GM21619 (cell line): ENCODE results near the gene MXD4.

Source experiments
- ATAC-seq: cut with Tn5 transposase; IDR thresholded peaks from one replicate; pipeline ENCODE4 v1.9.1; 2021; ENCODE audit not compliant: unreplicated experiment

Gene MXD4, protein sequence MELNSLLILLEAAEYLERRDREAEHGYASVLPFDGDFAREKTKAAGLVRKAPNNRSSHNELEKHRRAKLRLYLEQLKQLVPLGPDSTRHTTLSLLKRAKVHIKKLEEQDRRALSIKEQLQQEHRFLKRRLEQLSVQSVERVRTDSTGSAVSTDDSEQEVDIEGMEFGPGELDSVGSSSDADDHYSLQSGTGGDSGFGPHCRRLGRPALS

DNA sequence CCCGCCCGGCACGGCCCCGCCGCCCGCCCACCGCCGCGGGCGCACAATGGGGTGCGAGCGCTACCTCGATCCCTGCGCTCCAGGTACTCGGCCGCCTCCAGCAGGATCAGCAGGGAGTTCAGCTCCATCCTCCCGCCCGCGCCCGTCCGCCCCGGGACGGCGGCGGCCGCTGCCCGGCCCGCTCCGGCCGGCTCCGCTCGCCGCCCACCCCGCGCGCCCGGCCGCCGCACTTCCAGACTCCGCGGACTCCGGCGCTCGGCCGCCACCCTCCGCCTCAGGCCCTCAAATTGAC lies at the start of gene MXD4:
Gene MXD4 (minus strand): TSS at position 257 of the 292 bp plus-strand sequence. CDS start 129 bp downstream, at position 128.
- peak; percentile 2 for ATAC-seq

DNA sequence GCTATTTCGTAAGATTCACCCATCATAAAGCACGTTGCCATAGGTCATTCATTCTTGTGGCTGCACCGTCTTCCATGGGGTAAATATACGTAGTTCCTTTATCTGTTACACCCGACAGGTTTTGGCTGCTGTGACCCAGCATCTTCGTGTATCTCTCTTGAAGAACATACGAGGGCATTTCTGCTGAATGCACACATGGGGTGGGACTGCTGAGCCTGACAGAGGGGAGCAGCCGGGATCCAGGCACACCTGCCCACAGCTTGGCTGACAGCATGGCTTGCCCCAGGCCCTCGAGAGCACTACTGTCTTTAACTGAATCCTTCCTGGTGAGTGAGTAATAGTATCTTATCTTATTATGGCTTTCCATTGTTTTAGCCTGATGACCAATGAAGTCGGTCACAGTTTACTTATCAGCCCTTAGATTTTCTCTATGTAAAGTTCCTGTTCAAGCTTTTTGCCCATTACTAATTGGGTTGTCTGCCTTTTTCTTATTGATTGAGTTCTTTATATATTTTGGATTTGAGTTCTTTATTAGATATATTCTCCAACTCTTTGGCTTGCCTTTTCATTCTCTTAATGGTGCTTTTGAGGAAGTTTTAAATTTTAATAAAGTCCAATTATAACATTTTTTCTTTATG lies 45.0 kb upstream of the MXD4 start:
- ATAC-seq: no peak

DNA sequence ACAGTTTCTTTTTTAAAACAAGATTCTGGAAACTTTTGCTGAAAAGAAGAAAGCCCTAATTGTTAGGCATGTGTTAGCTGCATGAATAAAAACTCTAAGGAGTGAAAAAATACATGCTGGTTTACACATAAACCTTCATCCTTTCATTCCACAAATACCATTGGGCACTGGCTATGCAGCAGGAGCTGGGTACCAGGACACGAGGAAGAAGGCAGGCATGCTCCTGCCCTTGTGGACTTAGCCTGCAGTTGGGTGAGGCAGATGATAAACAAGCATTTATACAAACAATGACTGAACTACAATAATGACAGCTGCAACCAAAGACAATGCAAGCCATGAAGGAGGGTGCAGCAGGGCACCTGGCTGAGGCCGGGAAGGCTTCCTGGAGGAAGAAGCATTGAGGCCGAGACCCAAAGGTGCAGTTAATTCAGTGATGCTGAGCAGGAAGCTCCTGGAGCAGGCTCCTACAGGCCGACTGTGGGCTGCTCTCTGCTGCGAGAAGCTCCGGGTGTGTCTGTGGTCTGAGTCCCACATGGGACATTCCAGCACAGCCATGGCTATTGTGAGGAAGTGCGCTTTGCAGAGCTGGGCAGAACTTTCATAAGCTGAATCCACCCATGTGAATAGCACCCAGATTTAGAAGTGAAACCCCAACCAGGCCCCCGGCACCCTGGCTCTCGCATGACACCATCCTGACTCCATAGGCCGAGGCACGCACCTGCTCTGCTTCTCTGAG lies 44.0 kb upstream of the MXD4 start:
- no peak for ATAC-seq

DNA sequence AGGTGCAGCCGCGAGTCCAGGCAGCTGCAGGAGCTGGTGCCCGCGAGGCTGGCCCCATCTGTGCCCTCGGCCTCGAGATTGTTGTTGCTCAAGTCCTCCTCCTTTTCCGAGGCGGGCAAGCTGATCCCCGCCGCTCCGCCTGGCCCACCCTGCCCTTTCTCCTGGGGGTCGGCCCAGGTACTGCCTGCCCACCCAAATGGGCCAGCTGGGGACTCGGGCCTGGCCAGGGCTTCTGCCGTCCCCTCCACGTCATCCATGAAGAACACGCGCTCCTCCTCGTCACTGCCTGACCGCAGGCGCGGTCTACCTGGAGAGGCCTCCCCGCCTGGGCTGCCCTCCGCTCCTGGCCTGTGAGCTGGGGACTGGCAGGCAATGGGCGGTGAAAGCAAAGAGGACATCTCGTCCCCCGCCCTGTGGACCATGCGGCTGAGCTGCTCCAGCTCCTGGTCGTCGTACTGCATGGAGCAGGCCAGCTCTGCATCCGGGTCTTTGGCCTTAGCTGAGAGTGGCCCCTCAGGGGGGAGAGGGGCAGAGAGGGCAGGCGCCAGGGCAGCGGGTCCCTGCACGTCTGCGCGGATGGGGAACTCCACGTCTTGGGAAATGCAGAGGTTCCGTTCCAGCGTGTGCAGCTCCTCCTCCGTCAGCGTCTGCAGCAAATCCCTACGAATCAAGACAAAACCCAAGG lies 43.1 kb upstream of the MXD4 start:
- no peak for ATAC-seq

DNA sequence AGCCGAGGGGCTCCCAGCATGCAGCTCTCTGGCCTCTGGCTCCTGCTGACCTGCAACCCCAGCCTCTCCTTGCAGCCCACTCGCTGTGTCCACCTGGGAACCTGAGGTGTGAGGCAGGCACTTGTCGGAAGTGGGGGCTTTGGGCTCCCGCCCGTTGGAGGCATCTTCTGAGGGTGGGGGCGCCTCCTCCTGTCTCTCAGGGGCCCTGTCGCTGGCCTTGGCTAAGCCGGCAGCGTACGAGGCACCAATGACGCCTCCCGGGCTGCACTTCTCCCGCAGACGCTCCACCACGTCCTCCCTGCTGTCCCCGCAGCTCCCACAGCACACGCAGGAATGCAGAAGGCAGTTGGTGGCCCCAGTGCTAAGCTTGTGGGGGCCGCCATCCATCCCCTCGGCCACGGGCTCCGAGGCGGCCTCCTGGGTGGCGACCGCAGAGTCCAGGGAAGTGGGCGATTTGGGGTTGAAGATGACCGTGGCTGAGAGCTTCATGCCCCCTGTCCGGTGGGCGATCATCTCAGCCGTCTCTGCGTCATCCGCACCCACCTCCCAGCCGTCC lies 42.5 kb upstream of the MXD4 start:
- no peak for ATAC-seq

DNA sequence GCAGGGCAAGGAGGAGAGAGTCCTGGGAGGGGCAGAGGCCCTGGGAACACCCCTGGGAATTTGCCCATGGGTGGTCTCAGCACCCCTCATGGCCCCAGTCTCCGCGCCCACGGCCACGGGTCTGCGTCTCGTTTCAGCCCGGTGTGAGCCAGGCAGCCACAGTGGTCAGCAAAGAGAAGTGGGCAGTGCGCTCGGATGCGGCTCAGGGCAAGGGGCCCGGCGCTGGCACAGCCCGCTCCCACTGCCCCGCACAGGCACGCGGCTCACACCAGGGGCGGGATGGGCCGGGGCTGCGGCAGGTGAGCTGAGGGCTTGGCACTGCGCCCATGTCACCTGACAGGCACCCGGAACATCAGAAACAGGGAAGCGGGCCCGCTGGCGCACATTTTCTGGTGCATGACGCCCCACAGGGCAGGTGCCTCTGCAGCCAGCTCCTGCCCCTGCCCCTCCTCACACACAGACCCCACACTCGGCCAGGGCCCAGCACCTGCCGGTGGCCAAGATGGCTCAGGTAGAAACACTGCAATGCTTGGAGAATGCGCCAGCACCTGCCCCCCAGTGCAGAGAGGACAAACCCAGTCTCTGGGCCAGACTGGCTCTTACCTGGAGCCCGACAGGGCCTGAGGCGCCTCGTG lies 41.9 kb upstream of the MXD4 start:
- ATAC-seq: no peak

DNA sequence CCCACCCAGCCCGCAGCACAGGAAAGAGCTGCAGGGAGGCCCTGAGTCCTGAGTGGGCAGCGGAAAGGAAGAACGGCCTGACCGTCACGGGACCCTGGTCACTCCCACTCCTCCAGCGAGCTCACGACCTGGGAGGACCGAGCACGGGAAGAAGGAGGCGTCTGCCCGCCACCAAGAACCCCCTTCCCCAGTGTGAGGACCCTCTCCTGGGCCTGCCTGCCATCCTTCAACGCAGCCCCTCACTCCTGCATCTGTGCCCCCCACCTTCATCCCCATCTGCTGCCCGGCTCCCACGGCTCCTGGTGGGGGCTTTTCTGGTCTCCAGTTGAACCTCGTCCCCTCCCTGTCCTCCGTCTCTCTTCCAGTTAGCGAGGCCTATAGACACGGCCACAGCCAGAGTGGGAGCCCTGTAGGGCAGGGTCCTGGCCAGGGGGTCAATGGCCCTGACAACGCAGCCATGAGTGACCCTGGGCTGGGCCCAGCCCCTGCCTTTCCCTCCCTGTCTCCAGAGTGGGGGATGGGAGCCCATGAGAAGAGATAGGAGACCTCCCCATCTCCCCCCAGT lies 41.3 kb upstream of the MXD4 start:
- no peak for ATAC-seq

DNA sequence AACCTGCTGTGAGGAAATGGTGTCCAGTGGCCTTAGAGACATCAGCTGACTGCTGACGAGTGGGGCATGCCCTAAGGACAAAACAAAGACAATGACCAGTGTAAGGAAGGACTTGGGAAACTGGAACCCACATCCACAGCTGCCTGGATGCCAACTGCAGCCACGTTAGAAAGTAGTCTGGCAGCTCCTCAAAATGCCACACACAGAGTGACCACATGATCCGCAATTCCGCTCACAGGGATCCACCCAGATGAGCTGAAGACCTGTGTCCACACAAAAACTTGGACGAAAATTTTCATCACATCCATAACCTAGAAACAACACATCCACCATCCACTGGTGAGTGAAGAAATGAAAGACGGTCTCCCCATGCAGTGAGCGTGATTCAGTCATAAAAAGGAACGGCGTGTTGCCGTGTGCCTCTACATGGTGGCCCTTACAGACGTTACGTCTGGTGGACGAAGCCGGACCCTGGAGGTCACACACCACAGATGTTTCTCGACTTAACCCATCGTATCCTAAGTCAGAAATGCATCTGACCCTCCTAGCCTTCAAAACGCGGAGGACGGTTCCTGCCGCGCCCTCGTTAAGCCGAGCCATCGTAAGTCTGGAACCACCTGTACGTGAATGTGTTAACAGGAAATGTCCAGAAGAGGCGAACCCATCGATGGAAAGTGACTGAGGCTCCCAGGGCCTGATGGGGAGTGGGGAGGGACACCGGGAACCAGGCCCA lies 40.6 kb upstream of the MXD4 start:
- ATAC-seq: no peak

DNA sequence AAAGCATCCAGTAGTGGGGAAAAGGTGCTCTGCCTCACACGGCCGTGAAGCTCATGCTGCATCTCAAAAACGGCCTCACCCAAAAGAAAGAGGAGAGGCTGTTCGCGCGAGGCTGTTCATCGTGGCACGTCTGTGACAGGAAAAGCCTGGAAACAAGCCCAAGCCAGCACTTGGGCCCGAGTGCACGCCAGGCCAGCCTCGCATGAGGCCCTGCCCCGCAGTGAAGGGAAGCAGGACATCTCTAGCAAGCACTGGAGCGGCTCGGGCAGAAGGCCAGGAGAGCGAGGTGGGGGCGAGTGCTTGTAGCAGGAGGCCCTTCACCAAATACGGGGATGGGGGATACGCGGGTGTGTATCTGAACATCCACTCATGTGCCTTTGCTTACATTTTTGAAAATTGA lies 39.9 kb upstream of the MXD4 start:
- no peak for ATAC-seq

DNA sequence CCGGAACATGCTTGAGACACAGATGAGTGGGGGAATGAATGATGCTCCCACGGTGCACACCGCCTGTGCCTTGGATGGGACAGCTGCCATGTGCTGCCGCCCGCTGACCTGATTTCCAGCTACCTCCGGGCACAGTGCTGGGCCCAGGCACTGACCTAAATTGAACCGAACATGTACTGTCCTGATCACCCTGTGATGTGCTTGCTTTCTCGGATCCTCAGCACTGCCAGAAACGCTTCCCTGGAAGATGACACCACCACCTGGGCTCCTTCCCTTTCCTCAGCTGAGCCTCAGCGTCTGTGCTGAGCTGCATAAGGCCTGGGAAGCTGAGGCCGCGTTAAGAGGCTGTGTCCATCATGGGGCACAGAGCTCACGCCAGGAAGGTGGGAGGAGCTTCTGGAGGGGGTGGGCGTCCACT lies 39.3 kb upstream of the MXD4 start:
- no peak for ATAC-seq

DNA sequence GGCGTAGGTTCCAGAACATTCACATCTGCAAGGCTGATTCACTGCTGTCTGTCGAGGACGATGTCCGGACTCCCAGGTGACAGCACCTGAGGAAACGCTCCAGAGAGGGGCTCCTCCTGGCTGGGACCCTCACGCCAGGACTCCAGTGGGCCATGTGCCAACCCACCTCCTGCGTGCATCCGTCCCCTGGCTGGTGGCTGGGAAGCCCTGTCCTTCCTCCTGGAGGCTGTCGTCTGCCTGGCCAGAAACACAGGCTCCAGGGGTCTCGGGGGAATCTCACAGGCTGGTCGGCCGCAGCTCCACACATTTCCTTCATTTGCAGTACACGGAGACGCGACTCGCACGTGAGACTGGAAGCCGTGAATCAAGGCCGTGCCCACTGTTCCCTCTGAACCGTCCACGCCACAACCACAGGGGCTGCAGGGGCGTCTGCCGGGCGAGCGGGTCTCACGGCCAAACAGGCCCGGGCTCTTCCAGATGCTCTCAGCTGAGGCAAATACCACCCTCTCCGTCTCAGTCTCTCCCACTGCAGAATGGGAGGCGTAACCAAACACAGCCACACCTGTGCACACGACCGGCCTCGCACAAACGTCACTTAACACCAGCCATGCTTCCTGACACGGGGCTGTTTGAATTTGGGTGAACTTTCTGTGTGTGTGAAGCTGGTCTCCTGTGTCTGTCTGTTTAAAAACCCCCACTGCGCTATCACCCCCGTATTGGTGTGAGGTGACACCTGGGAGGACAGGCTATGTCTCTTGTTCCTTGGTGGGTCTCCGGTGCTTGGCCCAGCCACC lies 38.7 kb upstream of the MXD4 start:
- ATAC-seq: no peak

DNA sequence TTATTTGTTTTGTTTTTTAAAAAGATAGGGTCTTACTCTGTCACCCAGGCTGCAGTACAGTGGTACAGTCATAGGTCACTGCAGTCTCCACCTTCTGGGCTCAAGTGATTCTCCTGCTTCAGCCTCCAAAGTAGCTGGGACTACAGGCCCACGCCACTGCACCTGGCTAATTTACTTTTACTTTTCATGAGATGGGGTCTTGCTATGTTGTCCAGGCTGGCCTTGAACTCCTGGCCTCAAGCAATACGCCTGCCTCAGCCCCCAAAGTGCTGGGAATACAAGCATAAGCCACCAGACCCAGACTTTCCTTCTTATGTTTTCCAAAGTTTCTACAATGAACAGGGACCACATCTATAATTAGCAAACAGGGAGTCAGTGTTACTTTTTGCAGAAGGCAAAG lies 37.9 kb upstream of the MXD4 start:
- ATAC-seq: no peak

DNA sequence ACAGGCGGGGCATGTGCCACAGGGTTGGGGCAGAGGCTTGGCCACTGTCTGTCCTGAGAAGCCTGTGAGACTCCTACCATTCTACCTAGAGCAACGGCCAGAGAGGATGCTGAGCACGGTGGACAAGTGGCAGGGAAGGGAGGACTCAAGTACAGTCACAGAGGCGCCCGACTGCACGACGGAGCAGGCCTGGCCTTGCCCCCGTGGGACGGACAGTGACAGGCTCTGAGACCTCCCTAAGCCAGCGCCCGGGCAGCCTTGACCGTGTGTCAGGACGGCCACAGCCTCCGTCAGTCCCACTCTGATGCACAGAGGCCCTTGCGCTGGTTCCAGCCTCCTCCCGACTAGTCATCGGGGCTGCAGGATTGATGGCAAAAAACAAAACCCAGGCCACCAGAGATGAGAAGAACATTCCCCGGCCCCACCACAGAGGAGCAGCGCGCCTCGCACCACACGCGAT lies 36.7 kb upstream of the MXD4 start:
- ATAC-seq: no peak

DNA sequence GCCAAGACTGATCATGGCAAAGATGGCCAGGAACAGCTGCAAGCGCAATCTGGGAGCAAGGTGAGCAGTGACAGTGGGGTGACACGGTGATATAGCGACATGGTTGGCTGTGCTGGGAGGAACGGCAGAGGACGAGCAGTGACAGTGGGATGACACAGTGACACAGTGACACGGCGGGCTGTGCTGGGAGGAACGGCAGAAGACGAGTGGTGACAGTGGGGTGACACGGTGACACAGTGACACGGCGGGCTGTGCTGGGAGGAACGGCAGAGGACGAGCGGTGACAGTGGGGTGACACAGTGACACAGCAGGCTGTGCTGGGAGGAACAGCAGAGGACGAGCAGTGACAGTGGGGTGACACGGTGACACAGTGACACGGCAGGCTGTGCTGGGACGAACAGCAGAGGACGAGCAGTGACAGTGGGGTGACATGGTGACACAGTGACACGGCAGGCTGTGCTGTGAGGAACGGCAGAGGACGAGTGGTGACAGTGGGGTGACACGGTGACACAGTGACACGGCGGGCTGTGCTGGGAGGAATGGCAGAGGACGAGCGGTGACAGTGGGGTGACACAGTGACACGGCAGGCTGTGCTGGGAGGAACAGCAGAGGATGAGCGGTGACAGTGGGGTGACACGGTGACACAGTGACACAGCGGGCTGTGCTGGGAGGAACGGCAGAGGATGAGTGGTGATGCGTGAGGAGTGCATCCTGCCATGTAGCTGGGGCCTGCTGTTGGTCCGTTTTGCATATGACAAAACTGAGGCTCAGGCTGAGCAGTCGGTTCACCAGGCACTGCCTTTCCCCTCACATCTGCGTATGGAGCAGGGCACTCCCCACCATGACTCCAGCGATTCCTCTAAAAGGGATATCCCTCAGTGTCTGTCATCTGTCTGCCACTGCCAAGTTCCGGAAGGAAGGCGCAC lies 36.0 kb upstream of the MXD4 start:
- no peak for ATAC-seq

DNA sequence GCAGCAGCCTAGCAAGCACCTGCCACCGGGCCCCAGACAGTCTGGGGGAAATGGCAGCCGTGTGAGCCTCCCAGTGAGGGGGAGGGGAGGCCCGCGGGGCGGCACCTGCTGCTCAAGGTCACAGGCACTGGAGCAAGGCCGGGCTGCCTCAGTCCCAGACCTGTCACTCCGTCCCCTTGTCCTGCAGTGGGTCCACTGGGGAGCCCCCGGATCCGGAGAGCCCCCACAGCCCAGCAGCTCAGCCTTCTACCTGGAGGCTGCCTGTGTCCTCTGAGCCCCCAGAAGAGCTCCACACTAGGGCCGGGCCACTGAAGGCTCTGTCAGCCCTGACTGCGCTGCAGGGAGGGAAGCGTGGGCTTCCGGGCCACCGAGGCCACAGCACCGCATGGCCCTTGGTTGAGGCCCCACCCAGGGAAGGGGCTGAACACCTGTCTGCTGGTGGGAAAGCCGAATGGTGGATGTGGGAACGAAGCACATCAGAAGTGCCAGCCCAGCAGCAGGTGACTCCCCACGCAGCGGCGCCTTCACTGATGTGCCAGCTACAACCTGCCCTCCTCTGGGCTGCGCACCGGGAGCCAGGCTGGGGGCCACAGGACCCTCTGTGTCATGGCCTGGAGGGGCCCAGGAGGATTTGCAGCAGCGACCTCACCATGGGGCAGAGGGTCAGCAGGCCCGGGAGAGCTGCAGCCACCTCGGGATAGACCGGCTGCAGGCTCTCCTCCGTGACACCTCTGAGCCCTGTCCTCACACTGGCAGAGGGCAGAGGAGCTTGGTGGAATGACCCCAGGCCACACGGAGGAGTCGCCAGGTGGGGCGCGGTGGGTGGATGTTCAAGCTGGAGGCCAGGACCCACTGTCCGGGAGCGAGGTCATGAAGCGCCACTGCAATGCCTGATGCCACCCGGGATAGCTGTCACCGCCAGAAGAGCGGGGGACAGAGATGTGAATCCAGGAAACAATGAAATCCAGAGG lies 35.0 kb upstream of the MXD4 start:
- no peak for ATAC-seq

DNA sequence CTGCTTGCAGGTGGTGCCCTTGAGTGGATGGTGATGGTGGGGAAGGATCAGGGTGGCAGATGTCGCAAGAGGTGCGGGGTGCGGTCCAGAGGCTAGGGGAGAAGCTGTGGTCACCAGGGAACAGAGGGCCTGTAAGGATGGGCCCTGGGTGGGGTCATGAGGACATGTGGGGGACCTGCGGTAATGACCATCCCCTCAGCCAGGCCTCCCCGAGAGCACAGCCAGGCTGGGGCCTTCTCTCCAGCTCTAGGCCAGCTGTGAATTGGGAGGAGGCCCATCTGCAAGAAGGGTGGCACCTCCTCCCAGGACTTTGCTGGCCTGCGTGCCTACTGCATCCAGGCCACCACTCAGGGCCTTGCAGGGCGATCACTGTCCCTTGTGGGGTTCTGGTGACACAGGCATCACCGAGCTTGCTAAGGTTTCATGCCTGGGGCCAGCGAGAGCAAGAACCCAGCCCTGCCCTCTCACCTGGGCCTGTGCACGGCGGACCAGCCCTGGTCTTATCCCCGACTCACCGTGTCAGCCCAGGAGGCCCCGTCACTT lies 34.1 kb upstream of the MXD4 start:
- no peak for ATAC-seq

DNA sequence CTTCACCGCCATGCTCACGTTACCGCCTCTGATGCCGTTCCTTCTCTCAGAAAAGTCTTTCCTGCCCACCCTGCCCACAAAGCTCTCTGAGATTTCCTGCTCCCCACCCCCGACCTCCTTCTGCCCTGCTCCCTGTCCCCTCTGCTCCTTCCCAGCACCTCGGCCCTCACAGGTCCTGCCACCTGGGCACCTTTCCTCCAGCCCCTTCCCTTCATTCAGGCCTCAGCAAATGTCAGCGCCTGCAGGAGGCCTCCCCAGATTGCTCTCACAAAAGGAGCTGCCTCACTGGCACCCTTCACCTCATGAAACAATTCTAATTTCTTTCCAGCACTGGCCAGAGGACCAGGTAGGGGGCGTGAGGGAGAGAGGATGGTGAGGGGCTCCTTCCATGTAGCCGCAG lies 33.6 kb upstream of the MXD4 start:
- ATAC-seq: no peak
